Tibial artery (tissue), 4 donors: Measurements from ENCODE around the gene ST13.
"Not testable (repeated sequence)": the region's sequence is repeated elsewhere in the genome, so short reads cannot be mapped to it uniquely, and the experiment has no call there.

ENCODE experiments used
- DNase-seq, 2 donors: peaks; one replicate each; pipeline ENCODE4 v3.0.0-alpha.2; 2019
- H3K27ac ChIP-seq, 2 donors: fragments of 200-600 bp; sonication (generic) in 1 of 2; 1 replicate in 1 of 2; 2 replicates in 1 of 2; pipeline ENCODE4 v1.5.1; 2018 to 2019; ENCODE audit warnings: mild to moderate bottlenecking in 1 of 2
- H3K27me3 ChIP-seq, 2 donors: fragments of 200-600 bp; sonication (generic) in 1 of 2; one replicate each; pipeline versions ENCODE4 v1.5.1 to v1.6.0; 2016 to 2019
- H3K36me3 ChIP-seq, 3 donors: fragments of 200-600 bp; sonication (generic) in 2 of 3; one replicate each; pipeline ENCODE4 v1.5.1; 2016 to 2019; ENCODE audit warnings: mild to moderate bottlenecking in 2 of 3
- H3K4me1 ChIP-seq, 4 donors: fragments of 200-600 bp; sonication (generic) in 2 of 4; 1 replicate in 3 of 4; 2 replicates in 1 of 4; pipeline ENCODE4 v1.5.1; 2016 to 2019
- H3K4me3 ChIP-seq, 2 donors: fragments of 200-600 bp; sonication (generic) in 1 of 2; 1 replicate in 1 of 2; 2 replicates in 1 of 2; pipeline ENCODE4 v1.5.1; 2018 to 2019; ENCODE audit warnings: mild to moderate bottlenecking in 2 of 2
- H3K9me3 ChIP-seq, 3 donors: fragments of 200-600 bp; sonication (generic) in 1 of 3; one replicate each; pipeline ENCODE4 v1.5.1; 2016 to 2019
- intact Hi-C: fragments of 100-400 bp; cut with DNase I; formaldehyde crosslinking; loops from one replicate; pipeline ENCODE4 v1.15.0; 2023; ENCODE audit warnings: low total_unique reads
- TF ChIP-seq, protein P1 (sequence below), 2 experiments: fragments of 200-600 bp in 1 of 2; fragments of 450-650 bp in 1 of 2; IDR thresholded peaks; one replicate each; pipeline ENCODE4 v1.5.1; 2017 to 2019; ENCODE audit warnings: antibody characterized with exemption in 2 of 2, mild to moderate bottlenecking in 1 of 2, moderate library complexity in 1 of 2

The ST13 gene

DNA sequence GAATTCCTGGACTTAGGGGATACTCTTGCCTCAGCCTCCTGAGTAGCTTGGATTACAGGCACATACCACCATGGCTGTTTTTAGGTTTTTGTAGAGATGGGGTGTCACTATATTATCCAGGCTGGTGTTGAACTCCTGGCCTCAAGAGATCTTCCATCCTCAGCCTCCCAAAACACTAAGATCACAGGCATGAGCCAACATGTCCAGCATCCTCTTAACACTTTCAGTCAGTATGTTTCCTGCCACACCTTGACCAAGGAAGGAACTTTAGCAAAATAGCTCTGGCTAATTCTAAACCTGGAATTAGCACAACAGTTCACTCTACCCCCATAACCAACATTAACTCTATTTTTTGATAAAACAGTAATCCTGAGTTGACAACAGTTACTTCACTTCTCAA lies 32.7 kb upstream of the ST13 start:
- no peaks in the 10 kb centered on the region for H3K4me1 ChIP-seq
- TF ChIP-seq, protein P1, sequence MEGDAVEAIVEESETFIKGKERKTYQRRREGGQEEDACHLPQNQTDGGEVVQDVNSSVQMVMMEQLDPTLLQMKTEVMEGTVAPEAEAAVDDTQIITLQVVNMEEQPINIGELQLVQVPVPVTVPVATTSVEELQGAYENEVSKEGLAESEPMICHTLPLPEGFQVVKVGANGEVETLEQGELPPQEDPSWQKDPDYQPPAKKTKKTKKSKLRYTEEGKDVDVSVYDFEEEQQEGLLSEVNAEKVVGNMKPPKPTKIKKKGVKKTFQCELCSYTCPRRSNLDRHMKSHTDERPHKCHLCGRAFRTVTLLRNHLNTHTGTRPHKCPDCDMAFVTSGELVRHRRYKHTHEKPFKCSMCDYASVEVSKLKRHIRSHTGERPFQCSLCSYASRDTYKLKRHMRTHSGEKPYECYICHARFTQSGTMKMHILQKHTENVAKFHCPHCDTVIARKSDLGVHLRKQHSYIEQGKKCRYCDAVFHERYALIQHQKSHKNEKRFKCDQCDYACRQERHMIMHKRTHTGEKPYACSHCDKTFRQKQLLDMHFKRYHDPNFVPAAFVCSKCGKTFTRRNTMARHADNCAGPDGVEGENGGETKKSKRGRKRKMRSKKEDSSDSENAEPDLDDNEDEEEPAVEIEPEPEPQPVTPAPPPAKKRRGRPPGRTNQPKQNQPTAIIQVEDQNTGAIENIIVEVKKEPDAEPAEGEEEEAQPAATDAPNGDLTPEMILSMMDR (IDR thresholded peaks at IDR 0.05): no peak
- H3K27ac ChIP-seq: no peak overlapping the region
- no peaks in the 10 kb centered on the region for H3K27me3 ChIP-seq
- H3K9me3 ChIP-seq: no peaks in the 10 kb centered on the region
- peaks cover 30 to 87% (median 66%) of the 10 kb centered on the region in 3 donors for H3K36me3 ChIP-seq
- no peak overlapping the region for H3K4me3 ChIP-seq
- no peak for DNase-seq
- intact Hi-C loops: no loop called here

GRCh38 chr22:40878922-40879321 lies 22.5 kb upstream of the ST13 start:
- Histone ChIP-seq H3K4me1 (no peaks in the 10 kb centered on the region), H3K27me3 (no peaks in the 10 kb centered on the region), H3K27ac (no peak overlapping the region), H3K9me3 (no peaks in the 10 kb centered on the region), H3K4me3 (no peak overlapping the region), H3K36me3 (peaks cover 15 to 51% (median 28%) of the 10 kb centered on the region in 3 donors)
- intact Hi-C loops: no loop called here
- TF ChIP-seq, protein P1 (IDR thresholded peaks at IDR 0.05): no peak
- no peak for DNase-seq

DNA sequence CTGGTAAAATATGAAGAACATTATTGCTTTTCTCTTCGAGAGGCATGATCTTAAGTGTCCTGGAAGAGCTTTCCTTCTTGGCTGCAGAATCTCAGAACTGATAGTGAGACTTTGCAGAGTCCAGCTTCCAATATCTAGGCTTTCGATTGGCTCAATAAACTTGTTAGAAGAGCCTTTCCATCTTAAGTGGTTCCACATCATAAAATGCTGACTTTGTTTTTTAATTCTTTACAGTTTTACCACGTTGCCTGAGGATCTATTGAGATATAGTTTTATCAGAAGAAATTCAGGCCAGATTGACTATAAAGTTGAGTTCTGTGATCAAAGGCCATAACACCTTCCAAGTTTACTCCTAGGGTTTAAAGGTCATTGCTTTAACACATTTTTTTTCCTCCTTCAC lies 21.0 kb upstream of the ST13 start:
- intact Hi-C loops: no loop called here
- no peak for DNase-seq
- H3K4me3 ChIP-seq: no peak overlapping the region
- no peaks in the 10 kb centered on the region for H3K9me3 ChIP-seq
- H3K27ac ChIP-seq: no peak overlapping the region
- TF ChIP-seq, protein P1 (IDR thresholded peaks at IDR 0.05): no peak
- peaks cover 12 to 45% (median 20%) of the 10 kb centered on the region in 3 donors for H3K36me3 ChIP-seq
- no peaks in the 10 kb centered on the region for H3K4me1 ChIP-seq
- H3K27me3 ChIP-seq: no peaks in the 10 kb centered on the region

DNA sequence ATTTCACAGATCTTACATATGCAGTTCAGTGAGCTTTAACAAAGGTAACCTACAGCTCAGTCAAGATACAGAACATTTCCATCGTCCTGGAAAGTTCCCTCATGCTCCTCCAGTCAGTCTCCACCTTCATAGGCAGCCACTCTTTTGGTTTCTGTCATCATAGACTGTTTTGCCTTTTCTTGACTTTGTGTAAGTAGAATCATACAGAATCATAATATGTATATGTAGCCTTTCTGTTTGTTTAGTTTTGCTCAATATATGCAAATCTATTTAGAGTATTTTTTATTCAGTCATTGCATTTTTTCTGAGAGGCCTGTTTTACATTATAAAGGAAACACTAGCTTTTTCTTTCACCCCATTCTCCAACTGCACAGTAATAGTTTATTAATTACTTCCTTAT lies 20.5 kb upstream of the ST13 start:
- no peak for DNase-seq
- TF ChIP-seq, protein P1 (IDR thresholded peaks at IDR 0.05): no peak
- Histone ChIP-seq H3K4me3 (no peak overlapping the region), H3K36me3 (peaks cover 7 to 44% (median 14%) of the 10 kb centered on the region in 3 donors), H3K27ac (no peak overlapping the region), H3K27me3 (no peaks in the 10 kb centered on the region), H3K9me3 (no peaks in the 10 kb centered on the region), H3K4me1 (no peaks in the 10 kb centered on the region)
- intact Hi-C loops: no loop called here

DNA sequence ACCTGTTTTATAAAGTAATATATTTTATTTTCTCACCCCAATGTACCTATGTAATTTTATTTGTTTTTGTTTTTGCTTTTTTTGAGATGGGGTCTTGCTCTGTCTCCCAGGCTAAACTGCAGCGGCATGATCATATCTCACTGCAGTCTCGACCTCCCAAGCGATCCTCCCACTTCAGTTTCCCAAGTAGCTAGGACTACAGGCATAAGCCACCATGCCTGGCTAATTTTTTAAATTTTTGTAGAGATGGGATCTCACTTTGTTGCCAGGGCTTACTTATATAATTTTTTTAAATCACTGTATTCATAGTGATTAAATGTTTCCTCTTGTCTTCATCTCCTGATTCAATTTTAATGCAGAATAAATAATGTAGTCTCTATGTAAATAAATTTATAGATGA lies 18.7 kb upstream of the ST13 start:
- Histone ChIP-seq H3K4me1 (no peaks in the 10 kb centered on the region), H3K27ac (no peak overlapping the region), H3K4me3 (no peak overlapping the region), H3K9me3 (no peaks in the 10 kb centered on the region), H3K27me3 (no peaks in the 10 kb centered on the region), H3K36me3 (peaks cover 8 to 52% (median 22%) of the 10 kb centered on the region in 3 donors)
- TF ChIP-seq, protein P1 (IDR thresholded peaks at IDR 0.05): no peak
- intact Hi-C loops: no loop called here
- no peak for DNase-seq

DNA sequence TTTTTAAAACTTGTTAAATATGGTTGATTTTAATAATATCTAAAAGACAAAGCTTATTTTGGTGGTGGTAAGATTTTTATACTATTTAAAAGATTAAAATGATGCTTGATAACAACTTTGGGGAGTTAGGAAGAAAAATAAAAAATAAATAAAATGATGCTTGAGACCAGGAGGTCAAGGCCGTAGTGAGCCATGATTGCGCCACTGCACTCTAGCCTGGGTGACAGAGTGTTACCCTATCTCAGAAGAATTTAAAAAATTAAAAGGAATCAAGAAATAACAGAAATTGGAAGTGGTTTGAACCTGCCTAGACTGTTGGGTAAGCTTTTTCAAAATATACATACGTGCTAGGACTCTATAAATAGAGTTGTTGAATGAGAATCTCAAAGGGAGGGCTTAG lies 17.6 kb upstream of the ST13 start:
- Histone ChIP-seq H3K27me3 (no peaks in the 10 kb centered on the region), H3K9me3 (no peaks in the 10 kb centered on the region), H3K4me3 (no peak overlapping the region), H3K36me3 (peaks cover 13 to 56% (median 22%) of the 10 kb centered on the region in 3 donors), H3K27ac (no peak overlapping the region), H3K4me1 (no peaks in the 10 kb centered on the region)
- no peak for DNase-seq
- intact Hi-C loops: no loop called here
- TF ChIP-seq, protein P1 (IDR thresholded peaks at IDR 0.05): no peak

DNA sequence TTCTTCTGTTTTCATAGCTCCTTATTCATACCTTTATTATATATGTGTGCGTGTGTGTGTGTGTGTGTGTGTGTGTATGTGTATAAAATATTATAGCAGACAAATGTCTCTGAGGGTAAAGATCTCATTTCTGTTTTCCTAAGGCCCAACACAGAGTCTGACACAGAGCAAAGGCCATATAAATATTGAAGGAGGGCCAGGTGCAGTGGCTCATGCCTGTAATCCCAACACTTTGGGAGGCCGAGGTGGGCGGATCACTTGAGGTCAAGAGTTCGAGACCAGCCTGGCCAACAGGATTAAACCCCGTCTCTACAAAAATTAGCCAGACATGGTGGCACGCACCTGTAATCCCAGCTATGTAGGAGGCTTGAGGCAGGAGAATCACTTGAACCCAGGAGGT lies 11.9 kb upstream of the ST13 start:
- H3K9me3 ChIP-seq, H3K27me3 ChIP-seq, H3K4me3 ChIP-seq, intact Hi-C loops, DNase-seq, H3K27ac ChIP-seq, H3K4me1 ChIP-seq: not testable (repeated sequence)
- peaks cover 11 to 40% (median 13%) of the 10 kb centered on the region in 3 donors for H3K36me3 ChIP-seq
